HG03135 (cell line): ENCODE data around the gene PFKP.

Experiments used
- ATAC-seq: cut with Tn5 transposase; IDR thresholded peaks from one replicate; pipeline ENCODE4 v1.9.1; 2021; ENCODE audit warnings: mild to moderate bottlenecking, moderate library complexity; ENCODE audit not compliant: unreplicated experiment

Gene PFKP

DNA sequence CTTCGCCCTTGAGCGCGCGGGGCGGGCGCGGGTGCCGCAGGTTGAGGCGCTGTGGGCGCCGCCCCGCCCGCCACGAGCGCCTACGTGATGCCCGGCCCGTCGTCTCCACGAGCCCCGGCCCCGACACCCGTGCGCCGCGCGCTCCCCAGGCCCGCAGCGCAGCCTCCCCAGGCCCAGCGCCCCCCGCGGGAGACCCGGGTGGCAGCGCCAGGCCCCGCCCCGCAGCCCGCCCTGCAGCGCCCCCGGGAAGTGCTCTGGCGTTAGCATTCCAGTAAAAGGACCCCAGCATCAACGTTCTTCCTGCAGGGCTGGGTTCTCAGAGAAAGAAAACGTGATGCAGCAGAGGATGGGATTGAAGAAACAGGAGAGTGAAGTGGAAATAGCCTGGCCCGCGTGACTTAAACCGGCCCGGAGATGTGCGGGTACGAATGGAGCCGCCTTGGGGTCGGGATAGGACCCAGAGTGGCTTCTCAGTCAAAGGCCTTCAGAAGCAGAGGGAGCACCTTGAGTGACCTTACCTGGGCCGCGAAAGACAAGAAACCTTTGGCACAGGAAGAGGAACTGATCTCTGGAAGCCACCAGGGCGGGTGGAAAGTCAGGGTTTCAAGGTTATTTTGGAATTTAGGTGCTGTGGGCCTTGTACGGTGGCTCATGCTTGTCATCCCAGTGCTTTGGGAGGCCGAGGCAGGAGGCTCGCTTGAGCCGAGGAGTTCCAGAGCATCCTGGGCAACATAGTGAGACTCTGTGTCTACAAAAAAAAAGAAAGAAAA is 1.8 kb downstream of the PFKP start:
- no peak for ATAC-seq

GRCh38 chr10:3069876-3070275 is 2.5 kb downstream of the PFKP start:
- no peak for ATAC-seq

- ATAC-seq: no peak
Measured at GRCh38 chr10:3071405-3072198, 4.3 kb downstream of the PFKP start.

GRCh38 chr10:3072641-3073360 is 5.5 kb downstream of the PFKP start:
- ATAC-seq: no peak

- ATAC-seq: no peak
Measured at GRCh38 chr10:3074145-3074665, 6.9 kb downstream of the PFKP start.

GRCh38 chr10:3074985-3075600 is 7.7 kb downstream of the PFKP start:
- ATAC-seq: no peak

DNA sequence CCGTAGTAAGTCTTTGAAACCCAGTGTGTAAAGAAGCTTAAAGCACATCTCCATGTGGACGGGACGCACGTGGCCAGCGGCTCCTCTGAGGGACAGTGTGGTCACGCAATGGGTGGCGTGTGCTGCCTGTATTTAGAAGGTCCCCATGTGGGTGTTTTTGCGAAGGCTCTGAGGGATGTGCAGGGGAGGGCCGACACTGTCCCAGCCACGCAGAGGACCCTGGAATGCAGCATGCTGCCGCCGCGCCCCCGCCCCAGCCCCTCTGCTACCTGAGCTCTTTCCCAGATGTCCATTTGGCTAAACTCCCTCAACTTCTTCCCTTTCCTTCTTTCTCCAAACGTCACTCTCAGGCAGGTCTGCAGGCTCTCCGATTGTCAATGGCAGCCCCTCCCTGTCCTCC is 8.8 kb downstream of the PFKP start:
- ATAC-seq: no peak

DNA sequence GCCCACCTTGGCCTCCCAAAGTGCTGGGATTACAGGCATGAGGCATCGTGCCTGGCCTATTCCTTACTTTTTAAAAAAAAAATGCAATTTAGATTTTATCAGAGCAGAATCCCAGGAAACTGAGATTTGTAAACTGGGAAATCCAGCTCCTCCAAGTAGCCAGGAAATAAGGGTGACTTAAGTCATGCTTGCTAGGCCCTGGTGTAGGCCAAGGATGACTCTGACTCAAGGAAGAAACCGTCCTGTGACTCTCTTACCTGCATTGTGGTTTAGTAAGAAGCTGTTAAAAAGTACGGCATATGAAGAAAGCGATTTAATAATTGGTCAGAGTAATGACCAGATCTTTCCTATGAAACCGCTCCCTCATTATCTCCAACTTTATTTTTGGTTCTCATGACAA is 10.2 kb downstream of the PFKP start:
- ATAC-seq: no peak

DNA sequence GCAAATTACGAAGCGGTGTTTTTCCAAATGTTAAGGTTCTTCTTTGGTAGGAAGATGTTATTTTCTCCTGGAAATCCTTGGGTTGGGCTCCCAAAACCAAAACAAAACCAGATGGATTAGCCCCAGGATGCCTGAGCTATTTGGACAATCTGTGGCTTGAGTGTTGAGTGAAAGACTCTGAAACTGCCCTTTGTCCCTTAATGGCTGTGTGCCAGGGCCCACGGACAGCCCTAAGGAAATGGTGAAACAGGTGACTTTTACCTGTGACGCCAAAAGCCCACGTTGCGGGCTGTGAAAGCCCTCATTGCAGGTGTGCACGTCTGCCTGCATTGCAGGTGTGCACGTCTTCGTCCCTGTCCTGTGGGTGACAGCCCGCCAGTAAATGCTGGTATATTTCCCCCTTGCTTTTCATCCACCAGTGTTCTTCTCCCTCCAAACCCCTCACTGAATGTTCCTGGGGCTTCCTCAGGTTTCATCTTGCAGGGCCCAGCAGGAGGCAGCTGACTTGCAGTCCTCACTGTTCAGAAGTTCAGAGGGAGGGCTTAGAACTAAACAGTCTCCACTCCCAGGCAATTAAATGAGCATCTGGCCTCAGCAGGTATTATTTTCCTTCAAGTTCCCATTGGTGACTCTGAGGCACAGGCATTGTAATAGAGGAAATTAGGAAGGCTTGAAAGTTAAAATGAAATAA is 10.7 kb downstream of the PFKP start:
- no peak for ATAC-seq

GRCh38 chr10:3081383-3081981 is 14.1 kb downstream of the PFKP start:
- ATAC-seq: no peak

GRCh38 chr10:3082290-3082689 is 14.9 kb downstream of the PFKP start:
- no peak for ATAC-seq

- ATAC-seq: no peak
Measured at GRCh38 chr10:3085785-3086567, 18.6 kb downstream of the PFKP start.

- ATAC-seq: no peak
Measured at GRCh38 chr10:3090388-3090787, 23.0 kb downstream of the PFKP start.

DNA sequence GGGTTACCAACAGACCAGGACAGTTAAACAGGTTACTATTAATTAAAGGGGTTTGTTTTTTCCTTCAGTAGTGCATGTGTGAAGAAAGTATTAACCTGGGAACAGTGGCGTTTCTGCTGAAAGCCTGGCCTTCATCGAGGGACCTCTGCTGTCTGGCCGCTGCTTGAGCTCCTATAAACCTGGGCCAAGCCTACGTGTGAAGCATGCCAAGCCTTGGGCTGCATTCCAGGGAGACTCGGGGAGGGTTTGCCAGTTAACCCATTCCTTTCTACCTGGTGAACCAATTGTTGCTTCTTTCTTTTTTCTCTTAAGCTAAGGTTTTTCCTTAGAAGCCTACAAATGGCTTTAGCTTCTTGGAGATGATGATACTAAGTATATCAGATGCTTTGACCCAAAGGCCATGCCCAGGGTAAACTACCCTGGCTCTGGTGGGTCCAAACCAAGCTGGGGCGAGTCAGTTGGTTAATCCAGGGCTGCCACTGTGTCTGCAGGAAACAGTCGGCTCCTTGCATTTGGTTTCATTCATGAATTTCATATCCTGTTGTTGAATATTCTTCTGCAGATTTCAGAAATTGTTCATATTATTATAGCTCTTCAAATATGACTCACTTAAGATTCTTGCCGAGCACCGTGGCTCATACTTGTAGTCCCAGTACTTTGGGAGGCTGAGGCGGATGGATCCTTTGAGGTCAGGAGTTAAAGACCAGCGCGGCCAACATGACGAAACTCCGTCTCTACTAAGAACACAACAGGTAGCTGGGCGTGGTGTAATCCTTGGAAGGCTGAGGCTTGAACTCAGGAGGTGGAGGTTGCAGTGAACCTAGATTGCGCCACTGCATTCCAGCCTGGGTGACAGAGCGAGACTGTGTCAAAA is 23.8 kb downstream of the PFKP start:
- ATAC-seq: no peak

GRCh38 chr10:3091921-3092320 is 24.6 kb downstream of the PFKP start:
- no peak for ATAC-seq

GRCh38 chr10:3093996-3094395 is 26.6 kb downstream of the PFKP start:
- ATAC-seq: no peak

GRCh38 chr10:3094609-3095036 is 27.3 kb downstream of the PFKP start:
- no peak for ATAC-seq
